HFFc6 (cell line): Measurements from ENCODE around the gene GDNF. TPM values are rescaled to one million over a fixed set of nuclear protein-coding genes. Genes with fewer than 3 reads are reported as not detected.
"Not testable (repeated sequence)": the region's sequence is repeated elsewhere in the genome, so short reads cannot be mapped to it uniquely, and the experiment has no call there.

Experiments
- DNase-seq: peaks from one replicate; pipeline ENCODE4 v3.0.0-alpha.2; 2018
- H3K27ac Mint-ChIP-seq: 2 replicates; pipeline ENCODE4 v1.8.0; 2020; ENCODE audit warnings: mild to moderate bottlenecking, mixed read lengths
- H3K27me3 Mint-ChIP-seq: 2 replicates; pipeline ENCODE4 v1.8.0; 2021; ENCODE audit warnings: mild to moderate bottlenecking, moderate library complexity, mixed read lengths; ENCODE audit not compliant: insufficient read depth
- H3K36me3 Mint-ChIP-seq: 2 replicates; pipeline ENCODE4 v1.8.0; 2021; ENCODE audit warnings: low read depth, mixed read lengths
- H3K4me1 Mint-ChIP-seq: 2 replicates; pipeline ENCODE4 v1.8.0; 2020; ENCODE audit warnings: low read depth, mixed read lengths
- H3K4me3 Mint-ChIP-seq: 2 replicates; pipeline ENCODE4 v1.8.0; 2020; ENCODE audit warnings: mild to moderate bottlenecking, moderate library complexity, mixed read lengths
- H3K9me3 Mint-ChIP-seq: 2 replicates; pipeline ENCODE4 v1.8.0; 2020; ENCODE audit warnings: mild to moderate bottlenecking, mixed read lengths
- total RNA-seq, 6 experiments: library from RNA; stranded (reverse); fragmentation: NEBNext Ultra II Directional; extraction: Animal tissue kit (Norgen Biotek cat#: 25700); gene quantifications; 2 replicates in 1 of 6; 3 replicates in 5 of 6; pipeline ENCODE4 v1.2.3, GENCODE V29; 2021
- TF ChIP-seq, protein P1 (sequence below): fragments of 200-600 bp; sonication (generic); IDR thresholded peaks from 2 replicates; pipeline ENCODE4 v1.5.0; 2021; ENCODE audit warnings: antibody characterized with exemption, mild to moderate bottlenecking

Gene GDNF
- total RNA-seq, 6 experiments from 2014 or later = 0.85 to 8.3 (median 7.1) TPM

DNA sequence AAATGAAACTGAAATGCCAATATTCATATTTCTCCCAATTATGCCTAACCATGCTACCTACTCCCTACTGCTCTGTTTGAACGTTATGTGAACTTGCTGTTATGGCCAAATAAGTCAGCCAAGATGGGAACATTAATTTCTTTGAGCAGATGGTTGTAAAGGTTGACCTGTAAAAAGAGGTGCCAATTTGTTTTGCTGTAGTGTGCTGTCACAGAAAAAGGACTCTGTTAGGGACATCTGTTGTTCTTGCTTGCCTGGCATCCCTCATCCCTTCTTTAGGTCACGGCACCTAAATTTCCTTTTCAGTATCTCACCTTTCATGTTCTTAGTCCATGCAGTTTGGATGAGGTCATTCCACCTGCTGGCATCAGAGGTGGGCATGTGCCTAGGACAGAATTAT, 35.4 kb downstream of the GDNF start:
- DNase-seq = no peak
- H3K4me1 Mint-ChIP-seq = peaks cover 13% of the 10 kb centered on the region
- H3K27ac Mint-ChIP-seq = no peak overlapping the region
- peaks cover 2% of the 10 kb centered on the region; the same call in 1 of the 2 replicates for H3K27me3 Mint-ChIP-seq
- no peaks in the 10 kb centered on the region for H3K36me3 Mint-ChIP-seq
- H3K4me3 Mint-ChIP-seq = no peak overlapping the region
- TF ChIP-seq, protein P1, sequence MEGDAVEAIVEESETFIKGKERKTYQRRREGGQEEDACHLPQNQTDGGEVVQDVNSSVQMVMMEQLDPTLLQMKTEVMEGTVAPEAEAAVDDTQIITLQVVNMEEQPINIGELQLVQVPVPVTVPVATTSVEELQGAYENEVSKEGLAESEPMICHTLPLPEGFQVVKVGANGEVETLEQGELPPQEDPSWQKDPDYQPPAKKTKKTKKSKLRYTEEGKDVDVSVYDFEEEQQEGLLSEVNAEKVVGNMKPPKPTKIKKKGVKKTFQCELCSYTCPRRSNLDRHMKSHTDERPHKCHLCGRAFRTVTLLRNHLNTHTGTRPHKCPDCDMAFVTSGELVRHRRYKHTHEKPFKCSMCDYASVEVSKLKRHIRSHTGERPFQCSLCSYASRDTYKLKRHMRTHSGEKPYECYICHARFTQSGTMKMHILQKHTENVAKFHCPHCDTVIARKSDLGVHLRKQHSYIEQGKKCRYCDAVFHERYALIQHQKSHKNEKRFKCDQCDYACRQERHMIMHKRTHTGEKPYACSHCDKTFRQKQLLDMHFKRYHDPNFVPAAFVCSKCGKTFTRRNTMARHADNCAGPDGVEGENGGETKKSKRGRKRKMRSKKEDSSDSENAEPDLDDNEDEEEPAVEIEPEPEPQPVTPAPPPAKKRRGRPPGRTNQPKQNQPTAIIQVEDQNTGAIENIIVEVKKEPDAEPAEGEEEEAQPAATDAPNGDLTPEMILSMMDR = no peak
- no peaks in the 10 kb centered on the region for H3K9me3 Mint-ChIP-seq

DNA sequence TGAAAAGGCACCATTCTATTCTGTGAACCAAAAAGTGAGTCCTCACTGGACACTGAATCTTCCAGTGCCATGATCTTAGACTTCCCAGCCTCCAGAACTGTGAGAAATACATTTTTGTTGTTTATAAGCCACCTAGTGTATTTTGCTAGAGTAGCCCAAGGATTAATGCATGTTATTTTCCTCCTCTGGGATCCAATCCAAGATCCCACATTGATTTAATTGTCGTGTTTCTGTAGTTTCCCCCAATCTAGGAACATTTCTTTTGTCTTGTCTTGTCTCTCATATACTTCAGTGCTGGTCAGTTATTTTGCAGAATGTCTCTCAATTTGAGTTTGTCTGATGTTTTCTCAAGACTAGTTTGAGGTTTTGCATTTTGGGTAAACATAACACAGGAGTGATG, 36.4 kb downstream of the GDNF start:
- peaks cover 2% of the 10 kb centered on the region; the same call in 1 of the 2 replicates for H3K27me3 Mint-ChIP-seq
- no peaks in the 10 kb centered on the region for H3K36me3 Mint-ChIP-seq
- TF ChIP-seq, protein P1 = no peak
- no peak for DNase-seq
- H3K9me3 Mint-ChIP-seq = no peaks in the 10 kb centered on the region
- H3K27ac Mint-ChIP-seq = no peak overlapping the region
- peaks cover 4% of the 10 kb centered on the region for H3K4me1 Mint-ChIP-seq
- H3K4me3 Mint-ChIP-seq = no peak overlapping the region

DNA sequence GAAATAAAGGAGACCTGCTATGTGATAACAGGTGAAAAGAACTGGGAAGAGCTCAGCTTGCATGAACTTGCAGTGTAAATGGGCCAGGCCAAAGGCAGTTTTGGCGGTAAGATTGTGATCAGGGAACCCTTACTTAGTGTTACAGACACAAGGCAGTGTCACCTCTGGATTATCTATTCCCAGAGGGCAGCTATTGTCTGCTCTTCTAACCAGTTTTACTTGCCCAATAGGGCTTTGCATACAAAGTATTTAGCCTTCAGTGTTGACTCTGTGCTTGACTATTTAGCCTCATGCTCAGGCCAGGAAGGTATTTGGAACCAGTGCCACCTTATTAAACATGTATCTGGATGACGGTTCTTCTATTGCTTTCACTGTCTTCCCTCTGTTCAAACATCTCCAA, 38.3 kb downstream of the GDNF start:
- Mint-ChIP-seq H3K9me3 (no peaks in the 10 kb centered on the region), H3K4me1 (no peaks in the 10 kb centered on the region; the same call in 1 of the 2 replicates), H3K4me3 (no peak overlapping the region), H3K36me3 (peaks cover 8% of the 10 kb centered on the region; the same call in 1 of the 2 replicates), H3K27ac (no peak overlapping the region), H3K27me3 (peaks cover 2% of the 10 kb centered on the region; the same call in 1 of the 2 replicates)
- TF ChIP-seq, protein P1 = no peak
- no peak for DNase-seq

DNA sequence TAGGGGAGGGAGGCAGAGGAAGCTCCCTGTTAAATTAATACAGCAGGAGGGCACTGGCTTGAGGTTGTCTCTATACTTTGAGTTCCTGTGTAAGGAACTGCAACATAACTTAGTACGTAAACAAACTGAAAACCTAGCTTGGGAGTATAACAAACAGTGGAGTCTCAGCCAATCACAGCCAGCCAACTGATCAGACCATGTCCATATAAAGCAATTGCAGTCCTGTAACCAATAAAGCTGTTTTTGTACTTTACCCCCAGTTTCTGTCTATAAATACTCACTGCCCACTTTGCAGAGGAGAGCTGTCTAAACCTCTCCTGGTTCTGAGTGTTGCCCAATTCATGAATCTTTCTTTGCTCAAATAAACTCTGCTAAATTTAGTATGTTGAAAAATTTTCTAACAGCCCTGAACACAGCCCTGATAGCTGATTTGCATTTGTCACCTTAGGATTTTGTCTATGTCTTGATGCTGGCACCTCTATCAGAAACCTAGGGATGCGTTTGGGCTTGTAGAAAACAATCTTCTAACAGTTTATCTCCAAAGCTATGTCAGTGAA, 39.9 kb downstream of the GDNF start:
- Mint-ChIP-seq H3K27ac (no peak overlapping the region), H3K9me3 (peaks cover 7% of the 10 kb centered on the region), H3K27me3 (no peaks in the 10 kb centered on the region; the same call in 1 of the 2 replicates), H3K36me3 (peaks cover 16% of the 10 kb centered on the region), H3K4me1 (no peaks in the 10 kb centered on the region; the same call in 1 of the 2 replicates), H3K4me3 (no peak overlapping the region)
- DNase-seq = no peak
- TF ChIP-seq, protein P1 = no peak

DNA sequence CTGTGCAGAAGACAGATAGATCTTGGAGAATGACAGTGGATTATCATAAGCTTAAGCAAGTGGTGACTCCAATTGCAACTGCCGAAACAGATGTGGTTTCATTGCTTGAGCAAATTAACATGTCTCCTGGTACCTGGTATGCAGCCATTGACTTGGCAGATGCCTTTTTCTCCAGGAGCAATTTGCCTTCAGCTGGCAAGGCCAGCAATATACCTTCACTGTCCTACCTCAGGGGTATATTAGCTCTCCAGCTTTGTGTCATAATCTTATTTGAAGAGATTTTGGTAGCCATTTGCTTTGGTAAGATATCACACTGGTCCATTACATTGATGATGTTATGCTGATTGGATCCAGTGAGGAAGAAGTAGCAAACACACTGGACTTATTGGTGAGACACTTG, 43.4 kb downstream of the GDNF start:
- H3K36me3 Mint-ChIP-seq = peaks cover 34% of the 10 kb centered on the region
- H3K4me3 Mint-ChIP-seq, H3K27ac Mint-ChIP-seq, H3K27me3 Mint-ChIP-seq, DNase-seq: not testable (repeated sequence)
- H3K9me3 Mint-ChIP-seq = peaks cover 20% of the 10 kb centered on the region
- H3K4me1 Mint-ChIP-seq = peaks cover 28% of the 10 kb centered on the region

DNA sequence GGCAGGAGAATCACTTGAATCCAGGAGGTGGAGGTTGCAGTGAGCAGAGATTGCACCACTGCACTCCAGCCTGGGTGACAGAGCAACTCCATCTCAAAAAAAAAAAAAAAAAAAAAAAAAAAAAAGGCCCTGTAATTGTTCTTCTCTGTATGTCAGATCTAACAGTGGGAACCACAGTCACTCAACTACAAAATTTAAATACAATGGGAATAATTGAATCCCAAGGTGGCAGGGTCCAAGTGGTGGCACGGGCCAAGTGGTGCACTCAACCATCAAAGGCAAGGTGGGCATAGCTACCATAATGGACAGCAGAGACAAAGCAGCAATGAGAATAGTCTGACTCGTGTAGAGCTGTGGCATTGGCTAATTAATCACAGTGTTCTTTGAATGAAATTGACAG, 44.5 kb downstream of the GDNF start:
- not testable (repeated sequence) for H3K27me3 Mint-ChIP-seq, DNase-seq, H3K4me3 Mint-ChIP-seq, H3K27ac Mint-ChIP-seq
- peaks cover 37% of the 10 kb centered on the region for H3K36me3 Mint-ChIP-seq
- H3K9me3 Mint-ChIP-seq = peaks cover 20% of the 10 kb centered on the region
- peaks cover 37% of the 10 kb centered on the region for H3K4me1 Mint-ChIP-seq
